GM19395 (cell line): ENCODE data around the gene ALDH16A1.
A peak's percentile ranks its signal among the peaks of the same experiment; 100 is the strongest.
"Not testable (repeated sequence)": the region's sequence is repeated elsewhere in the genome, so short reads cannot be mapped to it uniquely, and the experiment has no call there.

Source experiments
- ATAC-seq: cut with Tn5 transposase; IDR thresholded peaks from one replicate; pipeline ENCODE4 v1.9.1; 2021; ENCODE audit warnings: mild to moderate bottlenecking, moderate library complexity; ENCODE audit not compliant: unreplicated experiment

ALDH16A1 gene

GRCh38 chr19:49461656-49462055 is 8.6 kb downstream of the ALDH16A1 start:
- ATAC-seq, result no peak

GRCh38 chr19:49462492-49462891 is 9.5 kb downstream of the ALDH16A1 start:
- ATAC-seq, result no peak

GRCh38 chr19:49463960-49464740 is 11.1 kb downstream of the ALDH16A1 start:
- ATAC-seq, result no peak

GRCh38 chr19:49465371-49465770 is 12.3 kb downstream of the ALDH16A1 start:
- no peak for ATAC-seq

- ATAC-seq, result no peak
Measured at GRCh38 chr19:49468199-49468598, 15.2 kb downstream of the ALDH16A1 start.

- peak; percentile 74 for ATAC-seq
Measured at GRCh38 chr19:49468746-49469447, 15.9 kb downstream of the ALDH16A1 start.

GRCh38 chr19:49469828-49470614 is 17.0 kb downstream of the ALDH16A1 start:
- ATAC-seq, result peak; percentile 40

- ATAC-seq, result no peak
Measured at GRCh38 chr19:49470615-49470978, 17.6 kb downstream of the ALDH16A1 start.

GRCh38 chr19:49472936-49473335 is 19.9 kb downstream of the ALDH16A1 start:
- no peak for ATAC-seq

- ATAC-seq, result not testable (repeated sequence)
Measured at GRCh38 chr19:49473501-49473867, 20.5 kb downstream of the ALDH16A1 start.

- ATAC-seq, result peak; percentile 65
Measured at GRCh38 chr19:49473868-49474541, 21.0 kb downstream of the ALDH16A1 start, which contains the start of gene FLT3LG. TSS of gene FLT3LG (plus strand) at chr19:49474215. CDS start at chr19:49474640, 425 bp downstream.

GRCh38 chr19:49474542-49474924 is 21.5 kb downstream of the ALDH16A1 start:
- ATAC-seq, result no peak

- ATAC-seq, result no peak
Measured at GRCh38 chr19:49475191-49475917, 22.3 kb downstream of the ALDH16A1 start.

GRCh38 chr19:49475995-49476880 is 23.2 kb downstream of the ALDH16A1 start:
- no peak for ATAC-seq

GRCh38 chr19:49479975-49480628 is 27.1 kb downstream of the ALDH16A1 start:
- no peak for ATAC-seq

GRCh38 chr19:49481020-49481683 is 28.1 kb downstream of the ALDH16A1 start:
- no peak for ATAC-seq

- ATAC-seq, result no peak
Measured at GRCh38 chr19:49486232-49486631, 33.2 kb downstream of the ALDH16A1 start.

- ATAC-seq, result no peak
Measured at GRCh38 chr19:49486710-49487276, 33.8 kb downstream of the ALDH16A1 start.
